ENCODE results near the gene CREB3L2.

The CREB3L2 gene

GRCh38 chr7:137879357-137880158, 122.3 kb downstream of the CREB3L2 start (continued):
- TF ChIP-seq OVOL3 (tag by site-specific recombination; IDR thresholded peaks at IDR 0.05) (no peak), ZNF174 (tag by site-specific recombination; IDR thresholded peaks at IDR 0.05) (no peak), ZBTB26 (tag by site-specific recombination; optimal IDR thresholded peaks at IDR 0.05) (no peak), ZNF202 (tag by site-specific recombination; IDR thresholded peaks at IDR 0.05; ENCODE audit: borderline replicate concordance) (no peak), ZNF10 (tag by site-specific recombination; IDR thresholded peaks at IDR 0.05) (no peak)

GRCh38 chr7:137878333-137878961, 123.4 kb downstream of the CREB3L2 start:
- Histone ChIP-seq H3K4me1 (ENCODE audit: control insufficient read depth, insufficient read depth, low read length) (no peaks in the 10 kb centered on the region), H3K4me3 (ENCODE audit: low read depth, low read length) (no peak overlapping the region), H3K27ac (ENCODE audit: extremely low read depth, low read depth, low read length) (no peak overlapping the region), H3K9me3 (ENCODE audit: control insufficient read depth, insufficient read depth, low read depth, low read length) (no peaks in the 10 kb centered on the region), H3K36me3 (ENCODE audit: control insufficient read depth in 2 of 2, insufficient read depth in 1 of 2, low read length in 2 of 2) (peaks cover 0 to 63% of the 10 kb centered on the region in 2 experiments; a peak in 1 of 3 replicates)
- TF ChIP-seq EGR2 (tag by site-specific recombination; IDR thresholded peaks at IDR 0.05; ENCODE audit: low read depth) (peak; percentile 24; the same call in 1 of the 2 replicates), ZNF280D (tag by site-specific recombination; IDR thresholded peaks at IDR 0.05) (no peak), PBX3 (CRISPR knock-in tag; IDR thresholded peaks at IDR 0.05) (no peak)
- POLR2A ChIA-PET, result no interaction called here
- CTCF ChIA-PET, result no interaction called here

- Histone ChIP-seq H3K27ac (ENCODE audit: extremely low read depth, low read depth, low read length) (no peak overlapping the region), H3K4me3 (ENCODE audit: low read depth, low read length) (no peak overlapping the region), H3K9me3 (ENCODE audit: control insufficient read depth, insufficient read depth, low read depth, low read length) (no peaks in the 10 kb centered on the region), H3K36me3 (ENCODE audit: control insufficient read depth in 2 of 2, insufficient read depth in 1 of 2, low read length in 2 of 2) (peaks cover 0 to 52% of the 10 kb centered on the region in 2 experiments; a peak in 1 of 3 replicates), H3K4me1 (ENCODE audit: control insufficient read depth, insufficient read depth, low read length) (no peaks in the 10 kb centered on the region)
- POLR2A ChIA-PET, result no interaction called here
- TF ChIP-seq BCL11A (tag by site-specific recombination; IDR thresholded peaks at IDR 0.05; ENCODE audit: low read depth) (no peak), ZNF621 (tag by site-specific recombination; IDR thresholded peaks at IDR 0.05) (no peak), ELK4 (IDR thresholded peaks at IDR 0.05; ENCODE audit: borderline replicate concordance, low read depth, low read length) (no peak), ZNF561 (tag by site-specific recombination; IDR thresholded peaks at IDR 0.05; ENCODE audit: borderline replicate concordance) (no peak), ZSCAN5A (tag by site-specific recombination; IDR thresholded peaks at IDR 0.05) (no peak)
- TF ChIP-seq, protein P1, sequence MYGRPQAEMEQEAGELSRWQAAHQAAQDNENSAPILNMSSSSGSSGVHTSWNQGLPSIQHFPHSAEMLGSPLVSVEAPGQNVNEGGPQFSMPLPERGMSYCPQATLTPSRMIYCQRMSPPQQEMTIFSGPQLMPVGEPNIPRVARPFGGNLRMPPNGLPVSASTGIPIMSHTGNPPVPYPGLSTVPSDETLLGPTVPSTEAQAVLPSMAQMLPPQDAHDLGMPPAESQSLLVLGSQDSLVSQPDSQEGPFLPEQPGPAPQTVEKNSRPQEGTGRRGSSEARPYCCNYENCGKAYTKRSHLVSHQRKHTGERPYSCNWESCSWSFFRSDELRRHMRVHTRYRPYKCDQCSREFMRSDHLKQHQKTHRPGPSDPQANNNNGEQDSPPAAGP (tag by site-specific recombination; IDR thresholded peaks at IDR 0.05), result no peak
- CTCF ChIA-PET, result no interaction called here
These were observed 124.7 kb downstream of the CREB3L2 start for GRCh38 chr7:137877027-137877675.
